HG03439 (cell line): ENCODE measurements around the gene TGM1.
"Not testable (repeated sequence)": the region's sequence is repeated elsewhere in the genome, so short reads cannot be mapped to it uniquely, and the experiment has no call there.

ENCODE experiments used
- ATAC-seq: cut with Tn5 transposase; IDR thresholded peaks from one replicate; pipeline ENCODE4 v1.9.1; 2021; ENCODE audit warnings: mild to moderate bottlenecking, moderate library complexity; ENCODE audit not compliant: unreplicated experiment

TGM1 gene

DNA sequence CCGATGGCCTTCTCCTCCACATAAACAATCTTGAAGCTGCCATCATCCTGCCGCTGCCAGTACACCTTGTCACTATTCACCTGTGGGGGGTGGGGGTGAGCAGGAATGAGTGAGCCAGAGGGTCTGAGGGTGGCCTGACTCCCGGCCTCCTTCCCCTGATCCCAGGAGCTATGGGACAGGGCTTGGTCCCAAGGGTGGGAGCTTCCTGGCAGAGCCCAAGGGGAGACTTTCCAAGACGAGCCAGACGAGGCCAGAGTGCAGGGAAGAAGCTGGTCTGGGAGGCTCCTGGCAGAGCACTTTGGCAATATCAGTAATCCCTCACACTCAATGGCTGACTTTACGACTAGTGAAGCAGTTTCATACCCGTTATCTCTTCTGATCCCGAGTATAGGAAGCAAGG lies 7.5 kb downstream of the TGM1 start:
- no peak for ATAC-seq

DNA sequence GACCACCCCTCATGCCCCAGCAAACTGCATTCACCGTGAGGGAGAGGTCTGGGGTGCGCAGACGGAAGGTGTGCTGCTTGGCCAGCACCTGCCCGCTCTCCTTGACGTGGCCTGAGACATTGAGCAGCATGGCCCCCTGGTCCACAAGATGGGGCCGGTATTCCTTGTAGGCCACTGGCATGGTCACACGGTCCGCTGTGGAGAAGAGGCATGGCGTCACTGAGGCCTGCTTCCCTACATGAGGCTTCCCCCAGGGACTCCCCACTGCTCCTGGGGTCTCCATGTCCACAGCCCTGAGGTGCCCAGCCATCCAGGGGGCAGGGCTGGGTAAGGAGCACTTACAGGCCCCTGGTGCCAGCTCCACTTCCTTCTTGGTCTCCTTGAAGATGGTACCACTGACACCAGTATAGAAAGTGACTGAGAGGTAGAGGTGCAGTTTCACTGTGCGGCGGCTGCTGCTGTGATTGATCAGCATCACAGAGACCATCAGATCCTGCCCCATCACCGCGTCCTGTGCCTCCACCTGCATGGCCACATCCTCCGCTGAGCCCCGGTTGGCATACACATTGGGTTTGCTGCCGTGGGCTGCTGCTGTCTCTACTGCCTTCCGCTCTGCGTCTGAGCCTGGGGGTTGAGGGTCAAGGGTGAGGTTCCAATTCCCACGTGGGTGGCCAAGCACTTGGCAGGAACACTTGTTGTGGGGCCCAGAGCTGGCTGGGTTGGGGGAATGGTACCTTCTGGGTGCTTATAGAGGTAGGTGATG lies 8.2 kb downstream of the TGM1 start:
- ATAC-seq, result no peak

DNA sequence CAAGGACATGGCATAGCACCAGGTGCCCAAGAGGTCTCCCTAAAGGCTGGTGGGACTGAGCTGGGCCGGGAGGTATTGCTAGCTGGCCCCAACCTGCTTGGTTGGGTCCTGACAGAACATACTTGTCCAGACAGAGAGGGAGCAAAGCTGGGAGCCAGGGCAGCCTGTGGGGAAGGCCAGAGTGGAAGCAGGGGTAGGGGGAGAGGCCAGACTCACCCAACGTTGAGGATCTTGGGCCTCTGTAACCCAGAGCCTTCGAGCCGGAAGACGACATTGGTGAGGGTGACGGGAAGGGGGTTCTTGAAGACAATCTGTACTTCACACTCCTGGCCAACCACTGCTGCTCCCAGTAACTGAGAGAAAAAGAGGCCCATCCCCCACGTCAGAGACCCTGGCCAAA lies 9.0 kb downstream of the TGM1 start:
- ATAC-seq, result no peak

- ATAC-seq, result no peak
These were observed 10.5 kb downstream of the TGM1 start for GRCh38 chr14:24252289-24253124.

- ATAC-seq, result no peak
These were observed 11.1 kb downstream of the TGM1 start for GRCh38 chr14:24251880-24252288.

DNA sequence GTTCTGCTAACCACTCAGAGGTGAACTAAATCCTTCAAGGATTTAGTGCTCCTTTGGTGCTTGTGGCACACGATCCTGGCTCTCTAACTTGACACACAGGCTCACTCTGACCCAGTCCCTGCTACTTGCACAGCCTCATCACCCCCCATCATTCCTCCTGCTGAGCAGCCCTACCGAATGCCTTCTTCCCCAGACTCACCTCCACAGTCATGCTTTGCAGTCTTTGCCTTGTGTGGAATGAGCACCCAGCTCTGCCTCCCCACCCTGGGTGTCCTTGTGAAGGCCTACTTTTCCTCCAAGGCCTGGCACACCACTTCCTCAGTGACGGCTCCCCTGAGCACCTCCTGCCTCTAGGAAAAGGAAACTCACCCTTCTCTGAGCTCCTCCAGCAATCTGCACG lies 12.6 kb downstream of the TGM1 start:
- ATAC-seq, result no peak

- no peak for ATAC-seq
These were observed 13.6 kb downstream of the TGM1 start for GRCh38 chr14:24249230-24250021.

DNA sequence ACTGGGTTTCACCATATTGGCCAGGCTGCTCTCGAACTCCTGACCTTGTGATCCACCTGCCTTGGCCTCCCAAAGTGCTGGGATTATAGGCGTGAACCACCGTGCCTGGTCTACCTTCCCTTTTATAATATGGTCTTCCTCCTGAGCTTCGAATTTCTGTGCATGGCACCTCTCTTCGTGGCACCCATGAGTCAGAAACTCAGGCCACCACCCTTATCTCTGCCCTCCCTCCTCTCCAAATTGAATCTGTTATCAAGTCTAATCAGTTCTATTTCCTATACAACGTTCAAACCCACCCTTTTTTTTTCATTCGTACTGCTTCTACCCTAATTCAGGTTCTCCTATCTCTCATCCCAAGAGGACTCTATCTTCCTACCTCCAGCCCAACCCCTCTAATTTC lies 15.6 kb downstream of the TGM1 start:
- ATAC-seq, result no peak

DNA sequence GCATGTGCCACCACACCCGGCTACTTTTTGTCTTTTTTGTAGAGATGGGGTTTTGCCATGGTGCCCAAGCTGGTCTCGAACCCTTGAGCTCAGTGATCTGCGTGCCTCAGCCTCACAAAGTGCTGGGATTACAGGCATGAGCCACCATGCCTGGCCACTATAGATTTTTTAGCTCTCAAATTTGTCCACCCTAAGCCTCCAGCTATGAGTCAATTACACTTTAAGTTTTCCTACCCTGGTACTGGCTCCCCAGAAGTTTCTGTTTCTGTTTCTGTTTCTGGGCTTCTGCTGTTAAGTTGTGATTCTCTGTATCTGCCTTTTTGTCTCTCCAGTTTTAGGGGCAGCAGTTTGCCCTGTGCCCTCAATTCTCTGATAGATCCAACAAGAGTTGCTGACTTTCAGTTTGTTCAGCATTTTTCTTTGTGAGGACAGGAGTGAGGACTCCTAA lies 16.2 kb downstream of the TGM1 start:
- no peak for ATAC-seq

DNA sequence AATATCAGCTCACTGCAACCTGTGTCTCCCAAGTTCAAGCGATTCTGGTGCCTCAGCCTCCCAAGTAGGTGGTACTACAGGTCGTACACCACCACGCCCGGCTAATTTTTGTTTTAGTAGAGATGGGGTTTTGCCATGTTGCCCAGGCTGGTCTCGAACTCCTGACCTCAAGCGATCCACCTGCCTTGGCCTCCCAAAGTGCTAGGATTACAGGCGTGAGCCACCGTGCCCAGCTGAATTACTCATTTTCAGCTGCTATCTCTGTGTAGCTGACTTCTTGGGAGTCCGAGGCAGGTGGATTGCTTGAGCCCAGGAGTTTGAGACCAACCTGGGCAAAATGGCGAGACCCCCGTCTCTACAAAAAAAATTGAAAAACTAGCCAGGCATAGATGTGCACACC lies 17.6 kb downstream of the TGM1 start:
- ATAC-seq, result not testable (repeated sequence)

DNA sequence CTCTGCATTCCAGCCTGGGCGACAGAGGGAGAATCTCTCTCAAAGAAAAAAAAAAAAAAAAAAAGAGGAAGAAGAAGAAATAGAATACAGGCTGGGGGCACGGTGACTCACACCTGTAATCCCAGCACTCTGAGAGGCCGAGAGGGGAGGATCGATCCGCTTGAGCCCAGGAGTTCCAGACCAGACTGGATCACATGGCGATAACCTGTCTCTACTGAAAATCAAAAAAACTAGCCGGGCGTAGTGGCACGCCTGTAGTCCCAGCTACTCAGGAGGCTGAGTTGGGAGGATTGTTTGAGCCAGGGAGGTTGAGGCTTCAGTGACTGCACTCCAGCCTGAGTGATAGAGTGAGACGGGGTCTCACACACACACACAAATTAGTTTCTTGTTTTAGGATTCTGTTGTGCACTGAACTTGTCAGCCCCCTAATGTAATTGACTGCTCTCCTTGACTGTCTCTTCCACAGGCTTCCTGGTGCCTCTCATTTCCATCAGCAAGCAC lies 19.6 kb downstream of the TGM1 start:
- ATAC-seq, result no peak

DNA sequence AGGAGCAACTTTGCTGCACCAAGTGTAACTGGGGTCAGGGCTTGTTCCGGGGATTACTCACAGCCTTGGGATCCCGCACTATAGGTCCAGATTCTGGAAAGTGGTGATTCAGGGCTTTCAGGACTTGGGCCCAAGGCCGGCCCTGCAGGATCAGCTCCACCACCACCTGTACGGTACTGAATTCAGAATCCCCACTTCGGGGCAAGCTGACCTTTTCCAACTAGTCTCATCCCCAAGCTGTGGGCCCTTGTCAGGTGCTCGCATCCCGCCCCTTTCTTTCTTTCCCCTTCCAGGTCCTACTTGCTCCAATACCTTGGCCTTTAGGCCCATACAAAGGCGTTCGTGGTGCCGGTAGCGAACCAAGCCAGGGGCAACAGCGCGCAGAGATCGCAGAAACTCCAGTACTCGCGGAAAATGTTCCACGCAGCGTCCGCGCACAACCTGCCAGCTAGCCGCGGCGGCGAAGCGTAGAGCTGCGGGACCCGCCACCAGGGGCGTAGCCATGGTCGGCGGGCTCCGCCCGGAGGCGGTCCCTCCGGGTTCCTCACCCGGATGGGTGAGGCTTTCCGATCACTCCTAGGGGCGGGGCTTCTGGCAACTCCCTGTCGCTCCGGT lies 21.0 kb downstream of the TGM1 start:
- ATAC-seq, result peak; percentile 77

DNA sequence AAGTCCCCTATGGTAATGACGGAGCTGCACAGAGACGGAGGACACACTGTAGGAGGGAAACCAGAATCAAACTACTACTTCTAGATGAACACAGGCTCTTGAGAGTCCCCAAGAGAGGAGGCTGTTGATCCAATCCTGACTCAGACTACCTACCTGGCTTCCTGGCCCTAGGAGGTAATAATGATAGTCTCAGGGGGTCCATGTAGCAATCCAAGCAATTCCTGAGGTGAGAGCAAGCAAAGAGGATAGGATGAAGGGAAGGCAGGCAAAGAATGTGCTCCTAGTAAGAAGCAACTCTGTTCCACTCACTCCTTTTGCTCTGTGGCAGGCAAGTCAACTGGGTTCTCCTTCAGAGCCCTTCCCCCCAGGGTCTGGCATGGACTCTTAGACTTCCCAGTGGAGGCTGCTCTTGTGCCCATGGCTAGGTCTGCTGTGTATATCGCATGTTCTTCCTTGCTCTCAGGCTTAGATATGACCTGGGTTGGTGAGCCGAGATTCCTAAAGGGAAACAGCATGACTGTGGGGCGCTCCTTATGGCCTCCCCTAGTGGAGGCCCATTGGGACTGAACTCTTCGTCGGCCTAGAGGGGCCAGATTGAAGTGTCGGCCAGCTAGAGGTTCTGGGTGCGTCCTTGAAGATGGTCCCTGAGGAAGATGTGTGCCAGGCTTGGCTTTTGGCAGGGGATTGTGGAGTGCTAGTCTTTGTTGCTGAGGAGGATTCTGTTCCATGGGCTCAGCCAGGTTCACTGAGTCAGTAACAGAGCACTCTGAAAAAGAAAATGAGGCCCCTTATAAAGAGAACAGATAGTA lies 22.7 kb downstream of the TGM1 start:
- no peak for ATAC-seq

DNA sequence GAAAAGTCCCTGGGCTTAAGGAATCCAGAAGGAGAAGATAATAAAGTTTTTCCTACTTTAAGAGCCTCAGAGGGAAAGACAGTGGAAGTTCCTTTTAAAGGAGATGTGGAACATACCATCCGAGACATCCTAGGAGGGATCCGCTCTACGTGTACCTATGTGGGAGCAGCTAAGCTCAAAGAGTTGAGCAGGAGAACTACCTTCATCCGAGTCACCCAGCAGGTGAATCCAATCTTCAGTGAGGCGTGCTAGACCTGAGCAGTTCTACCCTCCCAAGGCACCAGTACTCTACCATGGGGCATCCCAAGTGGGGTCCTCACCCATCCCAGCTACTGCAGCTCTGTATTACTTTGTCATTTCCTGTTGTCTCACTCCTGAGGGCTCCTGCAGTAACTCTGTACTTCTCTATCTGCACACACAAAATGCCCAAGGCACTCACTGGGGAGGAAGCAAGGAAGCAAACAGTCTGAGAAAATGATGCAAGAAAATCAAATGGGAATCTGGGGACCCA lies 24.4 kb downstream of the TGM1 start:
- no peak for ATAC-seq

DNA sequence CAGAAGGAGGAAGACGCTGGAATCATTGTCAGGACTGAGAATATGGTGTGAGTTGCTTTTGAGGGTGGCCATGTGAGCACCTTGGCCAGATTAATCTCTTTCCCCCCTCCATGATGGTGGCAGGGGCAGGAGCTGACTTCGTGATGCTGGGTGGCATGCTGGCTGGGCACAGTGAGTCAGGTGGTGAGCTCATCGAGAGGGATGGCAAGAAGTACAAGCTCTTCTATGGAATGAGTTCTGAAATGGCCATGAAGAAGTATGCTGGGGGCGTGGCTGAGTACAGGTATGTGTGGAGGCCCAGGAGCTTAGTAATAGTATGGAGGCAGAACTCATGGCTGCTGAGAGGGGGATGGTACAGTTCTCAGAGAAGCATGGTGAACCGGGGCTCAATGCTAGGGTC lies 24.9 kb downstream of the TGM1 start:
- ATAC-seq, result no peak

- no peak for ATAC-seq
These were observed 25.5 kb downstream of the TGM1 start for GRCh38 chr14:24237463-24237955.

GRCh38 chr14:24236689-24237462 lies 26.1 kb downstream of the TGM1 start:
- no peak for ATAC-seq

DNA sequence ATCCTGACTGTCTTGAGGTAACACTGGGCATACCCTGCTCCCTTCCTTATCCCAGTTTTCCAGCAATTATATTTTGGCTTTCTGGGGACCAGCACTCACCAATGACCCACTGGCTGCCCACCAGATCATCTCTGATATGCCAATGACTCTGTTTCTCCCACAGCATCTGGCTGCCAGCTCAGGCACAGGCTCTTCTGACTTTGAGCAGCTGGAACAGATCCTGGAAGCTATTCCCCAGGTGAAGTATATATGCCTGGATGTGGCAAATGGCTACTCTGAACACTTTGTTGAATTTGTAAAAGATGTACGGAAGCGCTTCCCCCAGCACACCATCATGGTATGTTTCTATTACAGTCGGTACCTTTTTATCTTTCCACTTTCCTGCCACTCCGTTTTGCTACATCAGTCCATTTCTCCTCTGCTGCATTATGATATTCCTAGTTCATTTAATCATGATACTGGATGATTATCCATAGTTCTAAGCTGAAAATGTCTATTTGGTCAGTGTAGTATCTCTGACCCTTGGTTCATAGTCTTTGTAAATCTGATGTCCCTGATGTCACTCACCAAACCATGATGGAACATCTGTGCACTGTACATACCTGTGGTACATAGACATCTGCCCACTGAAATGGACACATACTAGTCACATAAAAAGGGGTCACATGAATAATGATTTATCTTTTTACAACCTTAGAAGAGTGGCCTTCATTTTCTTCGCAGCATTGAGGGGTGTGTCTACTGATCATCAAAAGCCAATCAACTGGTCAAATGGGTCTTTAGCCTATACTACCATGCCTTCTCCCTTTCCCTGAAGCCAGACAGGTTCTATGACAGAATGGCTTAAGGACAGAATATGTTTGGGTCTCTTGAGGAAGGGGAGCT lies 26.9 kb downstream of the TGM1 start:
- ATAC-seq, result no peak
